Mesenteric fat pad (tissue), 1 donor: ENCODE measurements around the gene VSTM1. TPM values are rescaled to one million over a fixed set of nuclear protein-coding genes. Genes with fewer than 3 reads are reported as not detected.

ENCODE experiments used
- DNase-seq: peaks from one replicate; pipeline ENCODE4 v3.0.0-alpha.2; 2020; ENCODE audit warnings: low spot score
- total RNA-seq: library from RNA; stranded (reverse); fragmentation: NEBNext Ultra II Directional; extraction: Animal tissue kit (Norgen Biotek cat#: 25700); gene quantifications from one replicate; pipeline ENCODE4 v1.2.1, GENCODE V29; 2021
- donor health status: DM: yes; HTN: yes; CAD: no.

The VSTM1 gene
- total RNA-seq, 1 donor from 2014 or later: not detected

DNA sequence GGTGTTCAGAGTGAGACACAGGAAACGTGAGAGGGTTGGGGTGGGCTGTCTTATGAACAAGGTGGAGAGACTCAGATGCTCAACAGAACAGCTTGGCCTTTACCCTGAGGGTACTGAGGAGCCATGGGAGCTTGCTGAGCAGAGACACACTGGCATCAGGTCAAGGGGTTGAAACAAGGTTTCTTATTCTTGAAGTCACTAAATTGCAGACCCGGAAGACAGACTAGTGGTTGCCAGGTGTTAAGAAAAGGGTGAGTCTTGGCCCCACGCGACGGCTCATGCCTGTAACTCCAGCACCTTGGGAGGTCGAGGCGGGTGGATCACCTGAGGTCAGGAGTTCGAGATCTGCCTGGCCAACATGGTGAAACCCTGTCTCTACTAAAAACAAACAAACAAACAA lies 49.8 kb downstream of the VSTM1 start:
- no peak for DNase-seq

DNA sequence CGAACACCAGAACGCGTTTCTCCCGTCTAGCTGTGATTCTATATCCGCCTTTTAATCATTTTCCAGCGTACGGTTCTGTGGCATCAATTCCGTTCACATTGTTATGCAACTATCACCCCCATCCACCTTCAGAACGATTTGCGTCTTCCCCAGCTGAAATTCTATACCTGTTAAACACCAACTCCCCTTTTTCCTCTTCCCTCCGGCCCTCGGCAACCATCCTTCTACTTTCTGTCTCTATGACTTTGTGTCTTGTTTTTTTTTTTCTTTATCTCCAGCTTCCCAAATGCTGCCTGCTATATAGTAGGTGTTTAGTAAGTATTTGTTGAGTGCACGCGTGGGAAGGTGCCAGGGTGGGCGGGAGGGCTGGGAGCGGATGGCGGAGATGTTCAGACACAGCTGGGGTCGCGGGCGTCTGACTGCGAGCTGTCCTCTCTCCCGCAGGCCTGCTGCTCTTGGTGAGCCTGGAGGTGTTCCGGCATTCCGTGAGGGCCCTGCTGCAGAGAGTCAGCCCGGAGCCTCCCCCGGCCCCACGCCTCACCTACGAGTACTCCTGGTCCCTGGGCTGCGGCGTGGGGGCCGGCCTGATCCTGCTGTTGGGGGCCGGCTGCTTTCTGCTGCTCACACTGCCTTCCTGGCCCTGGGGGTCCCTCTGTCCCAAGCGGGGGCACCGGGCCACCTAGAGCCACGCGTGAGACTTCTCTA lies 52.0 kb downstream of the VSTM1 start:
- no peak for DNase-seq

DNA sequence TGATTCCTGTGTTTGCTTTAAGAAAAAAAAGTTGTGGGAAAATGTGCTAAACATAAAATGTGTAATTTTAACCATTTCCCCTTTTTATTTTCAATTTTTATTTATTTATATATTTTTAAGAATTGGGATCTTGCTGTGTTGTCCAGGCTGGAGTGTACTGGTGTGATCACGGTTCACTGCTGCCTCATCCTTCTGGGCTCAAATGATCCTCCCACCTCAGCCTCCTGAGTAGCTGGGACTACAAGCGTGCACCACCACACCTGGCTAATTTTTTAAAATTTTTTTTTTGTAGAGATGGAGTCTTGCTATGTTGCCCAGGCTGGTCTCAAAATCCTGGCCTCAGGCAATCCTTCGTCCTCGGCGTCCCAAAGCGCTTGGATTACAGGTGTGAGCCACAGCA lies 53.2 kb downstream of the VSTM1 start:
- DNase-seq: no peak

DNA sequence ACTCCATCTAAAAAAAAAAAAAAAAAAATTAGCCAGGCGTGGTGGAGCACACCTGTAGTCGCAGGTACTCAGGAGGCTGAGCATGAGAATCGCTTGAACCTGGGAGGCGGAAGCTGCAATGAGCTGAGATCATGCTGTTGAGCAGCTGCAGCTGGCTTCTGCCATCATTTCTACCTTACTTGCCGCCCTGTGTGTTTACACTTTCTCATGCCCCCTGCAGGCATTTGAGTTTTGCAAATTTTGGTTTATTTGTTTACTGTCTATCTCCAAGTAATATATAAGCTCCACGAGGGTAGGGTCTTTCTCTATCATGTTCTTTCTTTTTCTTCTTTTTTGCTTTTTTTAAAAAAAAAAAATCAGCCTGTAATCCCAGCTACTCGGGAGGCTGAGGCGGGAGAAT lies 54.3 kb downstream of the VSTM1 start:
- DNase-seq: no peak

DNA sequence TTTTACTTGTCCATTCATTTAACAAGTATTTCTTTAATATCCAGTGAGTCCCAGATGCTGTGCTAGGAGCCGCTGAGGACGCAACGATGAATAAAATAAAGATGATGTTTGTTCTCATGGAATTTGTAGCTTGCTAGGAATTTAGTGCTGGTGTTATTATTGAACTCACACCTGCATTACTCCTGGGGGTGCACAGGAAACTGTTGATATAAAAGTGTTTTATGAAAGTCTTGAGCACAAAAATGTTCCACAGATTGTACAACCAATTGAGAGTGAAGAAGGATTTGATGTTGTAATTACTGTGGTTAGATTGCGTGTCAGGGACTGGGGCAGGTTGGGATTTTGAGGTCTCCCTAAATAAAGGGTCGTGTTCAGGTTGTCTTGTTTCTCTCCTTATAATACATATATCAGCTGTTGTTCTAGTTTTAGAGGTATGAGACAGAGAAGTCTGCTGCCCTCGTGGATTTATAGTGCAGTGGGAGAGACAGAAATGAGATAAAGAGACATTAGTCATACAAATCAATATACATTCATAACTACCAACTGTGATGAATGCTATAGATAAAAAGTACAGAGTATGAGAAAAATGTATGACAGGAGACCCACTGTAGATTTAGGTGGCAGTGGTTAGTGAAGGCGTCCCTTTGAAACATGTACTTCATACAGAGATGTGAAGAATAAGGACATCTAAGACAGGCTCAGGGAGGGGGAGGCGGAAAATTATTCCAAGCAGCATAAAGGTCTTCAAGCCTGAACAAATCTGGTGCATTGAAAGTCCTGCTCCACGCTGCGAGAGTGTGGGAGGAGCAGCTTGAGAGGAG lies 61.0 kb downstream of the VSTM1 start:
- DNase-seq: no peak

DNA sequence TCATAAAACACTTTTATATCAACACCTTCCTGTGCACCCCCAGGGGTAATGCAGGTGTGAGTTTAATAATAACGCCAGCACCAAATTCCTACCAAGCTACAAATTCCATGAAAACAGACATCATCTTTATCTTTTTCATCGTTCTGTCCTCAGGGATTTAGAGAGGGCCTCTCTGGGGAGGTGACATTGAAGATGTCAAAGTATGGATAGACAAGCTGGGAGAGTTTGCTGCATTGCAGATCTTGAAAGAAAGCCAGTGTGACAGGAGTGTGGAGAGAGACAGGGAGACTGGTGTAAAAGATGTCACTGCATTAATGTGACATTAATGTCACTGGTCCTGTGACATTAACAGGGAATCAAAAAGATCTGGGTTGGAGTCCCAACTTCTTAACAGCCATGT lies 62.2 kb downstream of the VSTM1 start:
- DNase-seq: no peak

DNA sequence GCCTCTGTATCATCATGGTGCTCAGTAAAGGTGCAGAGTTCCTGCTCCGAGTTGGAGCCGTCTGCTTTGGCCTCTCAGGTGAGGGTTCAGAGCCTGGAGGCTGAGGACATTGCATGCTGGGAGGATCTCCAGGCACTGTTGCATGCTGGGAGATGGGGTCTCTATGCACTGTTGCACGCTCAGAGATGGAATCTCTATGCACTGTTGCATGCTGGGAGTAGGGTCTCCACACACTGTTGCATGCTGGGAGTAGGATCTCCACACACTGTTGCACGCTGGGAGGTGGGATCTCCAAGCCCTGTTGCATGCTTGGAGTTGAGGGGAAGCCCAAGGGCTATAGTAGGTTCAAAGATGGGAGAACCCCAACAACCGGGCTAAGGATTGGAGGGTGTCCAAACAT lies 64.0 kb downstream of the VSTM1 start:
- DNase-seq: no peak

DNA sequence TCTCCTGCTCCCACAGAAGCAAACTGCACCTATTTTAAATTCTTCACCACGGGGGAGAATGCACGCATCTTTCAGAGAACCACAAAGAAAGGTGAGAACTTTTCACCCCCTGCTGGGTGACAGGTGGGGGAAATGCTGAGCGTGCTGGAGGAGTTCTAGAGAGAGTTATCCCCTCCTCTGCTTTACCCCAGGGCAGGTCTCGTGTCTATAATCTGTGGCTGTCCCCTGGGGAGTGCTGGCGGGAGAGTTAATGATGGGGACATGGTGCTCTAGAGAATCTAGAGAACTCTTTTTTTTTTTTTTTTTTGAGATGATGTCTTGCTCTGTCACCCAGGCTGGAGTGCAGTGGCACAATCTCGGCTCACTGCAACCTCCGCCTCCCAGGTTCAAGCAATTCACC lies 65.5 kb downstream of the VSTM1 start:
- DNase-seq: no peak

DNA sequence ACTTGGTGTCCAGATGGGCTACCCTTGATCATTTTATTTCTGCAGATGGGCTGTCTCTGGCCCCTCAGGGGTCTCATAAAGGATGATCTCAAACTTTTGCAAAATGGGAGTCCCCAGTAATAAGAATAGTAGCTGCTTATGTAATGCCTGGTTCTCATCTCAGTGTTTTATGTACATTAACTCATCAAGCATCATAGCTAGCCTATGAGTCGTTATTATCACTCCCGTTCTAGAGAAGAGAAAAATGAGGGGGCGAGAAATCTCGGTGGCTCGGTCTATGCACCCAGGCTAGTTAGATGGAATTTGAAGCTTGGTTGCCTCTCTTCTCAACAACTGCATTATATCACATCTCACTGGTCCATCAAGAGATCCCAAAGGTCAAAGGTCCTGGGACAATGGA lies 68.9 kb downstream of the VSTM1 start:
- no peak for DNase-seq

DNA sequence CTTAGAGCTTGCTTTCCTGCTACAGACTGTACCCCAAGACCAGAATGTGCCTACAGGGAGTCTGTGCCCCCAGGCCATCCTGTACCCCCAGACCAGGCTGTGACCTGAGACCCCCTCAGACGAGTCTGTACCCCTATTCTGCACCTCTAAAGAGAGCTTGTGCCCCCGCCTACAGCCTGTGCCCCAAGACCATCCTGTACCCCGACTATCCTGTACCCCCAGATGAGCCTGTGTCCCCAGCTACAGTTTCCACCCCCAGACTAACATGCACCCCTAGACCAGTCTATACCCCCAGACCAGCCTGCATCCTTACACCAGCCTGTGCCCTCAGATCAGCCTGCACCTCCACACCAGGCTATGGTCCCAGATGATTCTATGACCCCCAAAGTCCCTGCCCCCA lies 70.2 kb downstream of the VSTM1 start:
- no peak for DNase-seq

DNA sequence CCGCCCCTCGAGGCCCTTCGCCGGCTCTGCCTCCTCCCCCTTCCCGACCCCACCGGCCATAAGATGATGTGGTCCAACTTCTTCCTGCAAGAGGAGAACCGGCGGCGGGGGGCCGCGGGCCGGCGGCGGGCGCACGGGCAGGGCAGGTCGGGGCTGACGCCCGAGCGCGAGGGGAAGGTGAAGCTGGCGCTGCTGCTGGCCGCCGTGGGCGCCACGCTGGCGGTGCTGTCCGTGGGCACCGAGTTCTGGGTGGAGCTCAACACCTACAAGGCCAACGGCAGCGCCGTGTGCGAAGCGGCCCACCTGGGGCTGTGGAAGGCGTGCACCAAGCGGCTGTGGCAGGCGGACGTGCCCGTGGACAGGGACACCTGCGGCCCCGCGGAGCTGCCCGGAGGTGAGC lies 70.9 kb downstream of the VSTM1 start:
- DNase-seq: no peak

DNA sequence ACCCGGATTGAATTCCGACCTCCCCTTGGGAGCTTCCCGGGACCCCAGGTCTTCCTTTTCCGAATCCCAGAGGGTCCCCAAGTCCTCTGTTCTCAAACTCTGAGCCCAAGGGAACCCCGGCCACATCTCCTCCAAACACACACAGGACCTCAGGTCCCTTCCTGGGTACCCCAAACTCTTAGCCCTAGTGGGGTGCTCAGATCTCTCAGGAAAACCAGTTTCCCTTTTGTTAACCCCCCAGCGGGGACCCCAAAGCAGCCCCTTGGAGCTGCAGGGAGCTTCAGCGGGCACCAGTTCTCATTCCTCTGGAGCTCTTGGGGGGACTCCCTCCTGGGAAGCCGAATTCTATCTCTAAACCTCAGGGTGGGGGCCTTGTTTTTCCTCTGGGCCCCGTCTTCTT lies 71.5 kb downstream of the VSTM1 start:
- no peak for DNase-seq

DNA sequence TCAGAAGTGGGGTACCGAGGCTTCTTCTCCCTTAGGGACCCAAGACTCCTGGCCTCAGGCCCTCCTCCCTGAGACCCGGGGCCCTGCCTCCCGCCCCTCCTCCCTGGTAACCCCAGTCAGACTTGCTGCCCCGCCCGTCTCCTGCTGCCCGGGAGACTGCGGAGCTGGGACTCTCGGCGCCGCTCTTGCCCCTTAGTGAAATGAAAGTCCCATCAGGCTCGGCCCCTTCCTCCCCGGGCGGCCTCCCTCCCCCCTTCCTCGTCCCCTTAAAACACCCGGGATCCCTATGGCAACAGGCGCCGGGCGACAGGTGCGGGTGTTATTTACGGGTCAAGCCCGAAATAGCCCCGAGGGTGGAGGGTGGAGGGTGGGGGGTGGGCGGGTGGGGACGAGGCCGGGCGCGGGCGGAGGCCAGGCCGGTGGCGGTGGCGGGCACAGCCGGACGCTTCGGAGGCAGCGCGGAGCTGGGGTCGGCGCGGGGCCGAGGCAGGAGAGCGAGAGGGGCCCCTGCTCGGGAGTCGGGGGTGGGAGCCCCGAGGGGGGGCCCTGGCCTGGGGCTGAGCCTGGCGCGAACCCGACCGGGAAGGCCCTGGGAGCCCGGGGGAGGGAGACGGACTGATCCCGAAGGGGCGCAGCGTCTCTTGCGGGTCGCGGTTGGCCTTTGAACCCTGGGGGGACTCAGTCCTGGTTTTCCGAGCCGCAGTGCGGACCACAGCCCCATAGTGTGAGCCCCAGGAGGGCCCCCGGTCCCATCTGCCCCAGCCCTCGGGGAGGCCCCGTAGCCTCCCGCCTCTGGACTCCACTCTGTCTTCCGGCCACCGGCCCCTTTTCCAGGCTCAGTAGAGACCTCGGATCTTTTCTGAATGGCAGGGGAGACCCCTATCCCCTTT lies 72.2 kb downstream of the VSTM1 start, which contains the start of gene CACNG6:
Gene CACNG6, plus strand, starts transcription at position 414 of the 890 bp plus-strand sequence. CDS start 1,241 bp downstream, outside the sequence.
- DNase-seq: no peak

Other genes starting within 250 kb of the VSTM1 start
- gene NLRP12, start 239.6 kb downstream of the VSTM1 start, total RNA-seq: 4.4 TPM
- 270 TPM for gene MYADM, start 196.0 kb downstream of the VSTM1 start, total RNA-seq
- not detected for gene PRKCG, start 181.7 kb downstream of the VSTM1 start, total RNA-seq
- gene CACNG7, start 154.6 kb downstream of the VSTM1 start, total RNA-seq: not detected
- gene CACNG8, start 101.0 kb downstream of the VSTM1 start, total RNA-seq: not detected
- not detected for gene CACNG6, start 72.3 kb downstream of the VSTM1 start, total RNA-seq
- gene TARM1, start 17.5 kb upstream of the VSTM1 start, total RNA-seq: not detected
- 6.6 TPM for gene OSCAR, start 36.9 kb upstream of the VSTM1 start, total RNA-seq
- gene NDUFA3, start 39.0 kb upstream of the VSTM1 start, total RNA-seq: 113 TPM
- 16.7 TPM for gene TFPT, start 51.8 kb upstream of the VSTM1 start, total RNA-seq
- 45.5 TPM for gene PRPF31, start 51.9 kb upstream of the VSTM1 start, total RNA-seq
- gene CNOT3, start 73.9 kb upstream of the VSTM1 start, total RNA-seq: 31.5 TPM
- gene LENG1, start 95.8 kb upstream of the VSTM1 start, total RNA-seq: 4.4 TPM
- 1.6 TPM for gene TMC4, start 109.3 kb upstream of the VSTM1 start, total RNA-seq
- 40.9 TPM for gene MBOAT7, start 125.7 kb upstream of the VSTM1 start, total RNA-seq
- 24.6 TPM for gene TSEN34, start 127.4 kb upstream of the VSTM1 start, total RNA-seq
- 923 TPM for gene RPS9, start 137.0 kb upstream of the VSTM1 start, total RNA-seq
- 50.5 TPM for gene LILRB3, start 159.1 kb upstream of the VSTM1 start, total RNA-seq
- 26.5 TPM for gene LILRA6, start 178.9 kb upstream of the VSTM1 start, total RNA-seq
- gene LILRB5, start 193.4 kb upstream of the VSTM1 start, total RNA-seq: 69.4 TPM
- gene LILRB2, start 217.2 kb upstream of the VSTM1 start, total RNA-seq: 14.4 TPM
- 23.0 TPM for gene LILRA5, start 249.3 kb upstream of the VSTM1 start, total RNA-seq